ENCODE measurements around the gene POMGNT1.

DNA sequence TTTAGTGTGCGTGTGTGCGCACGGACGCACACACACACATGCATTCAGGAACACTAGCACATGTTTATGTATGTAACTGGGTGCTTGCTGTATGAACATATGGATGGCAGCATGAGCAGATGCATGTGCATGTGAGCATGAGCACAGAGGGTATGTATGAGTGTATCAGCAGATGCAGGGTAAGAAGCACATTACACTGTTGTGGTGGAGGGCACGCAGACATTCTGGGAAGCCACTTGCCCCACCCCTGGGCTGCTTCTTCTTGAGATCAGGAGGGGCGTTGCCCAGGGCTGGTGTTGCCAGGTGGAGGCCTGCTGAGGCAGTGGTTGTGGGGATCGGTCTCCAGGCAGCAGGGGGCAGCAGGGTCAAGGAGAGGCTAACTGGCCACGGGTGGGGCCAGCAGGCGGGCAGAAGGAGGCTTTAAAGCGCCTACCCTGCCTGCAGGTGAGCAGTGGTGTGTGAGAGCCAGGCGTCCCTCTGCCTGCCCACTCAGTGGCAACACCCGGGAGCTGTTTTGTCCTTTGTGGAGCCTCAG lies 18.1 kb downstream of the POMGNT1 start:
- TF ChIP-seq, protein P1, sequence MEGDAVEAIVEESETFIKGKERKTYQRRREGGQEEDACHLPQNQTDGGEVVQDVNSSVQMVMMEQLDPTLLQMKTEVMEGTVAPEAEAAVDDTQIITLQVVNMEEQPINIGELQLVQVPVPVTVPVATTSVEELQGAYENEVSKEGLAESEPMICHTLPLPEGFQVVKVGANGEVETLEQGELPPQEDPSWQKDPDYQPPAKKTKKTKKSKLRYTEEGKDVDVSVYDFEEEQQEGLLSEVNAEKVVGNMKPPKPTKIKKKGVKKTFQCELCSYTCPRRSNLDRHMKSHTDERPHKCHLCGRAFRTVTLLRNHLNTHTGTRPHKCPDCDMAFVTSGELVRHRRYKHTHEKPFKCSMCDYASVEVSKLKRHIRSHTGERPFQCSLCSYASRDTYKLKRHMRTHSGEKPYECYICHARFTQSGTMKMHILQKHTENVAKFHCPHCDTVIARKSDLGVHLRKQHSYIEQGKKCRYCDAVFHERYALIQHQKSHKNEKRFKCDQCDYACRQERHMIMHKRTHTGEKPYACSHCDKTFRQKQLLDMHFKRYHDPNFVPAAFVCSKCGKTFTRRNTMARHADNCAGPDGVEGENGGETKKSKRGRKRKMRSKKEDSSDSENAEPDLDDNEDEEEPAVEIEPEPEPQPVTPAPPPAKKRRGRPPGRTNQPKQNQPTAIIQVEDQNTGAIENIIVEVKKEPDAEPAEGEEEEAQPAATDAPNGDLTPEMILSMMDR (IDR thresholded peaks at IDR 0.05) = peak in 2 of 7 experiments; percentile 16 to 33
- TF ChIP-seq POLR2A (IDR thresholded peaks at IDR 0.05) = no peak
